NCI-H146 (cell line): ENCODE measurements around the gene FABP7.
"Not testable (repeated sequence)": the region's sequence is repeated elsewhere in the genome, so short reads cannot be mapped to it uniquely, and the experiment has no call there.

Source experiments
- DNase-seq: peaks from one replicate; lab custom pipeline; 2025; lab: John Stamatoyannopoulos, UW

FABP7 gene

DNA sequence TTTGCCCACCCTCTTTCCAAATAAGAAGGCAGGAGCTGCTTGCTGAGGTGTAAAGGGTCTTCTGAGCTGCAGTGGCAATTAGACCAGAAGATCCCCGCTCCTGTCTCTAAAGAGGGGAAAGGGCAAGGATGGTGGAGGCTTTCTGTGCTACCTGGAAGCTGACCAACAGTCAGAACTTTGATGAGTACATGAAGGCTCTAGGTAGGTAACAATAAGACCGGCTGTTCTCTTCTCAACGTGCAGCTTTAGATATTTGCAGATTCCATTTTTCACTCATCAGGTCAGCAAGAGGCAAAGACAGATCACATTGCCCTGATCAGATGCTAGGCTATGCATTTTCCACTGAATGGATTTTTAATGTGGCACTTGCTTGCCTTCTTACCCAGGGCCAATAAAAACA, at the start of gene FABP7:
FABP7 (plus strand) TSS at position 50 of the 400 bp plus-strand sequence; CDS start at position 129, 79 bp downstream.
- peak; percentile 16 for DNase-seq

DNA sequence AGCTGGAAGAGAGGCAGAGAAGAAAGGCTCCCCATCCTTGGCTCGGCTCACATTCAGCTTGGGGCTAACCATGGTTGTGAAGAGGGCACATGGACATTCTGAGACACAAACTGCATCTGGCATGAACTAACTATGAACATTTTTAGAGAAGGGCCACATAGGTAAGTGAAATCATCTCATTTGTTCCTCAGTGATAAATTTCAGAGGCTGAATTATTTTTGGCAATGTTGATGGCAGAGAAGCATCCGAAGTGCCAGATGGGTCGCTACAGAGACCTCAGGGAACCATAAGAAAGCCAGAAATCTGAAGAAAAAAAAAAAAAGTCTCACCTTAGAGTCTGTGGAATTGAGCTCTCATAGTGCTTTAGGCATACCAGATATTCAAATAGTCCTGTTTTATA, 49.2 kb upstream of the FABP7 start:
- no peak for DNase-seq

DNA sequence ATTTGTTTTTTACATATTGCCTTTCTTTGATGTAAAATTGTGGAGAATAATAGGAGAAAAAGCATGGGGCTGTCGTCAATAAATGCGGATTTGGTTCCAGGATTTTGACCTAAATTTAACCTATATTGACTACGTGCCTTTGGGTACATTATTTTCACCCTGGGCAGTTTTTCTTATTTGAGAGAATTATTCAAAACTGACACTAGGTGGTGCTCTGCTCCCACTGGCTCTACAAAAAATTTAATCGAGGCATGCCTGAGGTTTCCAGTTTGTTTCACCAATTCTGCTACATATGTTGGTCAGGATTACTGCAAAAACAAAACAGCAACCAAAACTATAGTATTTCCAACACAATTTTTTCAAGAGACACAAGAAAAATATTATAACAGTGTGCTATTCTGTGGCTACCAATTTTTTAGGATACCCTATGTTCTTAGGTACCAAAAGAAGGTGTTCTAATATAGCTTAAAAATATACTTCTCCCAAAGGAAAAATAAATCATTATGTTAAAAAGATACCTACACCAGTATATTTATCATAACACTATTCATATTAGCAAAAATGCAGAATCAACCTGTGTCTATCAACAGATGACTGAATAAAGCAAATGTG, 48.6 kb upstream of the FABP7 start:
- peak; percentile 71 for DNase-seq

GRCh38 chr6:122733259-122733658, 46.3 kb upstream of the FABP7 start:
- DNase-seq: peak; percentile 90

DNA sequence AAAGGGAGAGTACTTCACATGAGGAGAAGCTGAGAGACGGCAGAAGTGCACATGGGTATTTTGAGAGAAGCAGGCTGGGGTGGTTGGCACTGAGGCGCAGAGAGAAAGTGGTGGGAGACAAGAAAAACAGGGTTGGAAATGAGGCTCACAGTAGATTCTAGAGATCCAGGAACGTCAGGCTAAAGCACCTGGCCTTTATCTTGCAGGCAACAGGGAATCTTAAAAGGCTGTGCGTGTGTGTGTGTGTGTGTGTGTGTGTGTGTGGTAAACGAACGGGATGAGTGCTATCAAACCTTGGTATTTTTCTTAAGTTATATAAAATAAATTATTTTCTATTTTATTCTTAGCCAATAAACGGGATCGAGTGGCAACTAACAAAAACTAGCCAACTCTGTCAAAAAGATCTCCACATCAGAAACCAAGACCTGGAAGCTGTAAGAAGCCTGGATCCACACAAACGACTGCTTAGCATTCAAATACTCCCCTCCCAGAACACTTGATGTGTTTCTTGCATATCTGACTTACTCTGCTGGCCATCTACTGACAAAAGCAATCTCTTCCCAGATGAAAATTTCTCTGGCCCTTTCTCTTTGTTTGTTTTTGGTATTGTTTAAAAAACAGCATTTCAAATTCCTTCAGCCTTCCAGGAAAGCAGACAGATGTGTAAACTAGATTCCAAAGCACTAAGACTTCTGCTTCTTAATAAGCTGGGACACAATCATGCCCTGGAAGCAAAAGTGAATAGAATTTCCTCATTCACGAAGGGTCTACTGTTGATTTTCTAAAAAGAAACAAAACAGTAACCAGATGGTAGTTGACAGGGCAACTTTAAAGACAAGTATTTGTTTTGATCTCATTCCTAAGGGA, 44.8 kb upstream of the FABP7 start:
- no peak for DNase-seq

GRCh38 chr6:122735582-122735981, 43.9 kb upstream of the FABP7 start:
- DNase-seq: peak; percentile 83

- peak; percentile 83 for DNase-seq
These were observed 43.4 kb upstream of the FABP7 start for GRCh38 chr6:122736163-122736562.

DNA sequence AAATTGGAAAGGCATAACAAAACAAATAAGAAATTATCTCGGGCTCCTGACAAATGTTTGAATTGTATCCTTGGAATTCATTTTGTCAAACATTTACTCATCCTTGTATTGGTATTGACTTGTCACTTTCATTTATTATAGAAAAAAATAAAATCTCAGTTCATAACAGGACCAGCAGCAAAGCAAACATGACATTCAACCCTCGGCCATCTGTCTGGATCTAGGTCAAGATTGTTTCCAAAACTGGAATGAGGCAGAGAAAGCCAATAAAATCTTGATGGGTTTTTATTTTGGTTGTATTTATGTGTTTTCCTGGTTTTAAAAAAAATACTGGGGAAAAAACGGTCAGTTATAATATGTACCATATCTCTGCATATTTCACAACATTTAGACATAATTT, 42.9 kb upstream of the FABP7 start:
- peak; percentile 49 for DNase-seq

DNA sequence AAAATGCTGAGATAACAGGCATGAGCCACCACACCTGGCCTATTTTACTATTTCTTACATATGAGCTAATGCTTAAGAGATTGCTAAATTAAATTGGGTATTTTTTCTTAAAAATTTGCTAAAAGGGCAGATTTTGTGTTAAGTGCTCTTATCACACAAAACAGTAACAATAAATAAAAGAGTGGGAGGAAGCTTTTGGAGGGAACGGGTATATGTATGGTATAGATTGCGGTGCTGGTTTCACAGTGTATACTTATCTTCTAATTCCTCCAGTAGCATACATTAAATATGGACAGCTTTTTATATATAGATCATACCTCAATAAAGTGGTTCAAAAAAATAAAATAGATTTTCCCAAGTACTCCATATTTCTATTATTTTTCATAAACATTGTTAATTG, 39.4 kb upstream of the FABP7 start:
- no peak for DNase-seq

GRCh38 chr6:122740936-122741335, 38.6 kb upstream of the FABP7 start:
- no peak for DNase-seq

DNA sequence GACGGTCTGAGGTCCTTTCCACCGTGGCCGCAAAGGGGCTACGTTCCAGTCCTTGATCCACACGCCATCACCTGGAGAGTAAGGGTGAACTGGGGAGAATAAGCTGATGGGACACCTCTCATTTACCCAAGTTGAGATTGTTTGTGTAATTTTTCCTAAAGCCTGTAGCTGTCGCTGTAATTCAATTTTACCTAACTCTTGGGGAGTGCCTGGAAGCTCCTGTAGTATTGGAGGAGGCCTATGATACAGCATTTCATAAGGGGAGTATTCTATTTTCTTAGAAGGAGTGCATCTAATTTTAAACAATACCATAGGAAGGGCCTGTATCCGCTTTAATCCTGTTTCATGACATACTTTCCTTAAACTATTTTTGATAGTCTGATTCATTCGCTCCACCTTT, 35.3 kb upstream of the FABP7 start:
- DNase-seq: peak; percentile 29

DNA sequence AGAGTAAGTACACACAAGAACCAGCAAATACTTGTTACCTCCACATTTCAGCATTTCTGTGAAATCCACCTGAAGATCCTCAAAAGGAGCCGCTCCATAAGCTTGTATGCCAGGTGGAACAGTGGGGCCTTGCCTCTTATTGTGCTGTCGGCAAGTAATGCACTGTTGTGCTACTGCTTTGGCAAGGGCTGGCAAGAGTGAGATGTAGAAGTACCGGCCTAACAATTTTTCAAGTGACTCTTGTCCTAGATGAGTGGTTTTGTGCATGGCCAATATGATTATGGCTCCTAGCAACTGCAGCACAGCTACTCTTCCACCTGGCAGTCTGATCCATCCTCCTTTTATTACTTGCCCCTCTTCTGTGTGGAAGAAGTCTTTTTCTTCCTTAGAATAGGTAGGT, 34.7 kb upstream of the FABP7 start:
- not testable (repeated sequence) for DNase-seq

DNA sequence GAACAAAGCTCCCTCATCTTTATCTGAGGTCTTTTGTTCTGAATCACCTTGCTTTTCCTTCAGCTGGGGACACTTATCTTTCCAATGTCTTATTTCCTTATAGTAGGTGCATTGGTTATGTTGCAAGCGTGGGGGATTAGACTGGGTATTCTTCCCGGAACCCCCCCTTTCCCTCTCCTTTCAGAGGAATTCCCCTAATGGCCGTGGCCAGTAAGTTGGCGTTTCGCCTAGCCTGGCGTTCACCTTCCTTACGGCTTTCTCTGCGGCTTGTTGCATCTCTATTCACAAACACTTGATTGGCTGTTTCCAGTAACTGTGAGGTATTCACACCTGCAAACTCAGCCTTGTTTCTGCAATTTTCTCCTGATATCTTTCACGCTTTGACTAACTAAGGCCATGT, 32.8 kb upstream of the FABP7 start:
- no peak for DNase-seq

DNA sequence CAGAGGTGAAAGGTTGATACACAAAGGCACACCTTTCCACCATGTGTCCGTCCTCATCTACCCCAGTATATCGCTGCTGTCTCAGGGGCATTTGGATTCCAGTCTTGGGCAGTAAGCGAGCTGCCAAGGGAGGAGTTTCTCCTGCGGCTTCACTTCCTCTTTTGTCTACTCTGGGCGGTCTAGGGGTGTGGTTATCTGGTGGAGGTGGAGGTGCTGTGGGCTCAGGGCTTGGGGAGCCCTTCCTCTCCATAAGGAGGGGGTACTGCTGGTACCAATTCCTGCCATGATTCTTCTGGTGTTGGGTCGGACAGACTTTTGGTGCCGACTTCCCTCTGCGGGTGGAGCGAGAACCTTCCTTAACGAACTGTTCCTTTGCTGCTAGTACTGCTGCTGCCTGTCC, 31.9 kb upstream of the FABP7 start:
- no peak for DNase-seq

DNA sequence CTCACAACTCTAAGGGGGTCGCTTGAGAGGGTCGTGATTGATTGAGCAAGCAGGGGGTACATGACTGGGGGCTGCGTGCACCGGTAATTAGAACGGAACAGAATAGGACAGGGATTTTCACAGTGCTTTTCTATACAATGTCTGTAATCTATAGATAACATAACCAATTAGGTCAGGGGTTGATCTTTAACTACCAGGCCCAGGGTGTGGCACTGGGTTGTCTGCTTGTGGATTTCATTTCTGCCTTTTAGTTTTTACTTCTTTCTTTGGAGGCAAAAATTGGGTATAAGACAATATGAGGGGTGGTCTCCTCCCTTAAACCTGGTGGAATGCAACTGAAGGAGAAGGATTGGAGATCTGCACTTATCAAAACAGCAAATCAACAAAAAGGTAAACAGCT, 30.6 kb upstream of the FABP7 start:
- DNase-seq: not testable (repeated sequence)

GRCh38 chr6:122749451-122750050, 30.0 kb upstream of the FABP7 start:
- no peak for DNase-seq

DNA sequence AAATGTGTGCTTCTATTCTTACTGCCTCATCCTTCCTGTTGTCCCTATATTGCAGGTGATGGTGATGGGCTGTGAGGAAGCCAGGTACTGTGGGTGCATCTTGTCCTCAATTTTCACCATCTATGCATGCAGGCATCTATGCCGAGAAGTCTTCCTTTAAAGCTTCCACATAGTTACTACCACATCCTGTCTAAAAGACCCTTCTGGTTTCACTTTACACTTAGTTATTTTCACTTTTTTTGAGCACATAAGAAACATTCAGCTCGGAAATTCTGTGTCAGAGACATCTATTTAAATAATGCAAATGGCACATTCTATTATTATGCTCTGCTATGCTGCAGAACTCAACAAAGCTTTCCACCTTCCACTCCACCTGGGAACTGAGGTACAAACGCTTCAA, 28.2 kb upstream of the FABP7 start:
- DNase-seq: no peak

DNA sequence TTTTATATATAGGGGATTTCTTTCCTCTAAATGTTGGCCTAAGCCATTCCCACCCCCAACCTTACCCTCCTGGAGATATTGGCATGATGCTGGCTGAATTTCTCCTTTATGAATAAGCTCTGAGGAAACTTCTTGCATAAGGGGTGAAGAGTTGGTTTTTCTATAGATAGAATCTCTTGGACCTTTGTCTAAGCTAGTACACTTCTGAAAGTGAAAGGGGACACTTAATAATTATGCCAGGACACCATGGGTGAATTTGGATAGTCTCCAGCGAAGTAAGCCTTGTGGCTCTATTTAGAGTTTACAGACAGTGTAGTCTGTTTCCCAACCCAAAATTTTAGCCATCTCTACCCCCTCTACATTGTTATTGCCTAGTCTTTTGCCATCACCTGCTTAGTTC, 27.1 kb upstream of the FABP7 start:
- DNase-seq: no peak

DNA sequence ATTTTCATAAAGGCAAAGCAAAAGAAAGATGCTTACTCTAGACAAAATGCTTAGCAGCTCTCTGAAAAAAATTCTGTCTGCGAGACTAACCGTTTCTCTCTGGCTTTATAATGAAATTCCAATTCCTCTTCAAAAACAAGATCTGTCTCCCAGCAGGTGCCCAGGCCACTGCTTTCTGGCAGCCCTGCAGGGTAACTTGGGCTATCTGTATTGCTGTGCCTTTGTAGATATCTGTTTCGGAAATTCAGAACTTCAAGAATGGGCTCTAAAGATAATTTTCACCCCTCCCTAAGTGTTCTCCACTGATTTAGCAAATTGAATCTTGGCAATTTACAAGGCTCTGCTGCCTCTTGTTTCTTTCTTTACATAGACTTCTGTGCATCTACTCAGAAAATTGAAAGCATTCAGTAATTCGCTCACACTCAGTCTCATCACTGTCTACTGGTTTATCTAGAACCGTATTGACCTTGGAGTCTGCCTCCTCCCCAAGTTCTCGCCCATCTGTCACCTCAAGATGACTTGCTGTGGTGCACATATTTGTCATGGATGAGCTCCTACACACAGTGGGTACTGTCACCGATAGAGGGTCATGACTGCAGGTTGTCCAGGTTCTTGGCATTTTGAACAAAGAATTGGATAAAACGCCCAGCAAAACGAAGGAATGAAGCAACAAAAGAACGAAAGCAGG, 26.4 kb upstream of the FABP7 start:
- no peak for DNase-seq

GRCh38 chr6:122753688-122754056, 25.8 kb upstream of the FABP7 start:
- DNase-seq: no peak

- DNase-seq: no peak
These were observed 25.3 kb upstream of the FABP7 start for GRCh38 chr6:122754191-122754731.

GRCh38 chr6:122755901-122756300, 23.6 kb upstream of the FABP7 start:
- no peak for DNase-seq
